ENCODE measurements around the gene FBXO27.
A peak's percentile ranks its signal among the peaks of the same experiment; 100 is the strongest.

FBXO27 gene

DNA sequence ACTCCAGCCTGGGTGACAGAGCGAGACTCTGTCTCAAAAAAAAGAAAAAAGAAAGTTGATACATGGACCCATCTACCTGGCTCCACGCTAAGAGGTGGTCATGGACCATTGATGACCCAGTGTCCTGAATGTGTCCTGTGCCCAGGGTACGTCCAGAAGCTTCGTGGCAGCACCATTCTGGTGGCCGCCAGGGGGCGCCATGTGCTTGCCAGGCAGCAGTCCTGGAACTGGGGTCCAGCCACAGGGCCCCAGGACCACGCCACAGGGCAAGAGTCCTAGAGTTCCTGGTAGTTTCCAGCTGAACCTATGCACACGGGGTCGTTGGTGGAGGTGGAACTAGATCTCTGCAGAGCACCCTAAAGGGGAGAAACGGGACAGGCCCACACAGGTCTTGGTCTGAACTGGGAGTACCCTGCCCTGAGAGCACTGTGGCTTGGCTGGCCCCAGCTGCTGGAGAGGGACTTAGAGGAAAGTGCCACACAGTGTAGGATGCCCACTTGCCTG lies 19.9 kb upstream of the FBXO27 start:
- no peak overlapping the region for H3K27ac ChIP-seq
- TF ChIP-seq POLR2AphosphoS5 (IDR thresholded peaks at IDR 0.05; ENCODE audit: borderline replicate concordance, low read depth, low read length) = no peak
- TF ChIP-seq FOXP2 (optimal IDR thresholded peaks at IDR 0.05; ENCODE audit: control extremely low read depth, extremely low read length, insufficient read depth) = no peak
- no peak for TF ChIP-seq EZH2 (IDR thresholded peaks at IDR 0.05)
- H3K9ac ChIP-seq (ENCODE audit: insufficient read length) = no peak overlapping the region
- H3K36me3 ChIP-seq (ENCODE audit: insufficient read depth, low read length) = no peaks in the 10 kb centered on the region
- no peak for DNase-seq (ENCODE audit: low read depth, low spot score)
- H3K9me3 ChIP-seq (ENCODE audit: low read depth, low read length) = no peaks in the 10 kb centered on the region
- no peak overlapping the region for H3K4me3 ChIP-seq

DNA sequence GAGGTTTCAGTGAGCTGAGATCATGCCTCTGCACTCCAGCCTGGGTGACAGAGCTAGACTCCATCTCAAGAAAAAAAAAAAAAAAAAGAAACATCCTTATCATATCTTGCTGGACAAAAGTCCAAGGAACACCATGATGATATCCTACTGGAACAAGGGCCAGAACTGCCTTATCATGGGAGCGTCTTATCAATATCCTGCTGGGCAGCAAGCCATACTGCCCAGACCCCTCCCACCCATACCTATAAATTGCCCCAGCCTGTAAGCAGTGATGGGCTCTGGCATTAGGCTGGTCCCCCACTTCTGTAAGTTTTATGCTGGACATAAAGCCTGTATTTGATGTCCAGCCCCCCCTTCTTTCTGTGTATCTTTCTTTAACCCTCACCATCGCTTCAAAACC lies 14.7 kb upstream of the FBXO27 start:
- Histone ChIP-seq H3K27ac (no peak overlapping the region), H3K9ac (ENCODE audit: insufficient read length) (no peak overlapping the region), H3K4me3 (no peak overlapping the region), H3K9me3 (ENCODE audit: low read depth, low read length) (no peaks in the 10 kb centered on the region), H3K36me3 (ENCODE audit: insufficient read depth, low read length) (no peaks in the 10 kb centered on the region)
- no peak for TF ChIP-seq EZH2 (IDR thresholded peaks at IDR 0.05)
- TF ChIP-seq FOXP2 (optimal IDR thresholded peaks at IDR 0.05; ENCODE audit: control extremely low read depth, extremely low read length, insufficient read depth) = no peak
- no peak for TF ChIP-seq POLR2AphosphoS5 (IDR thresholded peaks at IDR 0.05; ENCODE audit: borderline replicate concordance, low read depth, low read length)
- DNase-seq (ENCODE audit: low read depth, low spot score) = no peak

DNA sequence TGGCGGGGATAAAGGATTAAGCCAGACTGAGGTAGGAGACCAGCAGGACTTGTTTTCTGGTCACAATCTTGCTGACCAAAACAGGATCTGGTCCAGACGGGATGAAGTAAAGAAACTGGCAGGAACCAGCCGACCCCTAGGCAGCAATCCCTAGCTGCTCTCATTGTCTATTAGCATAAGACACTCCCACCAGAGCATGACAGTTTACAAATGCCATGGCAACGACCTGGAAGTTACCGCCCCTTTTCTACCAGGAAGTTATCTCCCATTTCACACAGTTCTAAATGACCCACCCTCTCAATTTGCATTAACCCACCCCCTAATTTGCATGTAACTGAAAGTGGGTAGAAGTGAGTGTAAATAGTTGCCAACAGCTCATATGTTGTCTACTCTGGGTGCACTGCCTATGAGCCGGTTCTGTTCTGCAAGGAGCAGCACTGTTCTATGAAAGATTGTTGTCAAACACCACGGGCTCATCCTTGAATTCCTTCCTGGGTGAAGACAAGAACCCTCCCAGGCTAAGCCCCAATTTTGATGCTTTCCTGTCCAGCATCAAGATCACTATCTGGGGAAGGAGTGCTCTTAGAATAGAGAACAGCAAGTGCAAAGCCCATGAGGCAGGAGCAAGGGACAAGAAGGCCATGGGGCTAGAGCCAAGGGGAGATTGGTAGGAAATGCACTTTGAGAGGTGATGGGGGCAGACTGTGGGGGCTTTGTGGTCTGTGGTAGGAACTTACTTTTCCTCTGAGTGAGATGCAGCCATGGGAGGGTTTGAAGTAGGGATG lies 13.9 kb upstream of the FBXO27 start:
- H3K36me3 ChIP-seq (ENCODE audit: insufficient read depth, low read length) = no peaks in the 10 kb centered on the region
- H3K27ac ChIP-seq = no peak overlapping the region
- H3K4me3 ChIP-seq = peak overlapping the region; percentile 53
- H3K9ac ChIP-seq (ENCODE audit: insufficient read length) = no peak overlapping the region
- TF ChIP-seq FOXP2 (optimal IDR thresholded peaks at IDR 0.05; ENCODE audit: control extremely low read depth, extremely low read length, insufficient read depth) (no peak), POLR2AphosphoS5 (IDR thresholded peaks at IDR 0.05; ENCODE audit: borderline replicate concordance, low read depth, low read length) (no peak), EZH2 (IDR thresholded peaks at IDR 0.05) (no peak)
- no peak for DNase-seq (ENCODE audit: low read depth, low spot score)
- no peaks in the 10 kb centered on the region for H3K9me3 ChIP-seq (ENCODE audit: low read depth, low read length)

DNA sequence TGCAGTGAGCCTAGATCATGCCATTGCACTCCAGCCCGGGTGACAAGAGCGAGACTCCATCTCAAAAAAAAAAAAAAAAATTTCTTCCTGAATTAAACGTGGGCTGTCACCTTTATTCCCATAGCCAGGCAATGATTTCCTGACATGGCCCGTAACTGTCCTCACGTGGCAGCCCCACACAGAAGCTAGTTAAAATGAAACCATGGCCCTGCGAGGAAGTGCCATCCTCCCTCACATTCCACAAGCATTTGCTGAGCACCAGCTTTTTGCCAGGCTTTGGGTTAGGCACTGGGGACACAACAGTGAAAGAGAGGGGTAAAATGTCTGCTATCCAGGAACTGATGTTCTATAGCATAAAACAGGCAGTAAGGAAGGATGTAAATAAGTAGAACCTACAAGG lies 13.2 kb upstream of the FBXO27 start:
- H3K36me3 ChIP-seq (ENCODE audit: insufficient read depth, low read length) = no peaks in the 10 kb centered on the region
- no peak overlapping the region for H3K27ac ChIP-seq

DNA sequence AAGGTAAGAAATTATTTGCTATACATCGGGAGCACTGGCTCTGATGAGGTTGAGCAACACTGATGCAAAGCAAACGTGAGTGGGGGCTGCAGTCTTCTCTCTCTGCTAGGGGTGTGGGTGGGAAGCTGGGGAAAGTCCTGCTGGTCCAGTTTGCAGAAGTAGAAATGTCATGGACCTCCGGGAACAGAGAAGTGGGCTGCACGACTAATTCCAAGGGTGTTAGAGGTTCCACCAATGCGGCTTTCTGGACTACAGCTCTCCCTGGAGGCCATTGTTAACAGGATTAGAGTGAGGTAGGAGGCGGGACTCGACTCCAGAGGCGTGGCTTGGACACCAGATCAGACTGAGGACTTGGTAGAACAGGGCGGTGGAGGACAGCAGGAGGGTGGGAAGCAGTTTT lies 5.7 kb upstream of the FBXO27 start:
- TF ChIP-seq FOXP2 (optimal IDR thresholded peaks at IDR 0.05; ENCODE audit: control extremely low read depth, extremely low read length, insufficient read depth) (no peak), POLR2AphosphoS5 (IDR thresholded peaks at IDR 0.05; ENCODE audit: borderline replicate concordance, low read depth, low read length) (no peak), EZH2 (IDR thresholded peaks at IDR 0.05) (no peak)
- Histone ChIP-seq H3K4me3 (peak overlapping the region; percentile 40), H3K9me3 (ENCODE audit: low read depth, low read length) (no peaks in the 10 kb centered on the region), H3K36me3 (ENCODE audit: insufficient read depth, low read length) (no peaks in the 10 kb centered on the region), H3K9ac (ENCODE audit: insufficient read length) (no peak overlapping the region), H3K27ac (no peak overlapping the region)
- no peak for DNase-seq (ENCODE audit: low read depth, low spot score)

More for the DNA sequence above, 13.2 kb upstream of the FBXO27 start:
- Histone ChIP-seq H3K4me3 (peak overlapping the region; percentile 53), H3K9me3 (ENCODE audit: low read depth, low read length) (no peaks in the 10 kb centered on the region), H3K9ac (ENCODE audit: insufficient read length) (no peak overlapping the region)
- TF ChIP-seq EZH2 (IDR thresholded peaks at IDR 0.05) (no peak), POLR2AphosphoS5 (IDR thresholded peaks at IDR 0.05; ENCODE audit: borderline replicate concordance, low read depth, low read length) (no peak), FOXP2 (optimal IDR thresholded peaks at IDR 0.05; ENCODE audit: control extremely low read depth, extremely low read length, insufficient read depth) (no peak)
- DNase-seq (ENCODE audit: low read depth, low spot score) = no peak

DNA sequence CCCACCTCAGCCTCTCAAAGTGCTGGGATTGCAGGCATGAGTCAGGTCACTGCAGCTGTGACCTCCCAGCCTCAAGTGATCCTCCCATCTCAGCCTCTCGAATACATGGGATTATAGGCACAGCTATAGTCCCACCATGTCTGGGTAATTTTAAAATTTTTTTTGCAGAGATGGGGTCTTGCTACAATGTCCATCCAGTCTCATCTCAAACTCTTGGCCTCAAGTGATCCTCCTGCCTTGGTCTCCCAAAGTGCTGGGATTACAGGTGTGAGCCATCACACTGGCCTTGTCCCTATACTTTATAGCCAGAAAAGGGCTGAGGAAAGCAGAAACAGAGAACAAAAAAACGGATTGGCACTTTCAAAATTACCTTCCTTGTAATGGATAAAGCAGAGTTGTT lies 4.8 kb upstream of the FBXO27 start:
- Histone ChIP-seq H3K36me3 (ENCODE audit: insufficient read depth, low read length) (no peaks in the 10 kb centered on the region), H3K27ac (no peak overlapping the region), H3K9ac (ENCODE audit: insufficient read length) (no peak overlapping the region), H3K9me3 (ENCODE audit: low read depth, low read length) (no peaks in the 10 kb centered on the region), H3K4me3 (no peak overlapping the region)
- no peak for DNase-seq (ENCODE audit: low read depth, low spot score)
- no peak for TF ChIP-seq POLR2AphosphoS5 (IDR thresholded peaks at IDR 0.05; ENCODE audit: borderline replicate concordance, low read depth, low read length)
- no peak for TF ChIP-seq EZH2 (IDR thresholded peaks at IDR 0.05)
- no peak for TF ChIP-seq FOXP2 (optimal IDR thresholded peaks at IDR 0.05; ENCODE audit: control extremely low read depth, extremely low read length, insufficient read depth)

DNA sequence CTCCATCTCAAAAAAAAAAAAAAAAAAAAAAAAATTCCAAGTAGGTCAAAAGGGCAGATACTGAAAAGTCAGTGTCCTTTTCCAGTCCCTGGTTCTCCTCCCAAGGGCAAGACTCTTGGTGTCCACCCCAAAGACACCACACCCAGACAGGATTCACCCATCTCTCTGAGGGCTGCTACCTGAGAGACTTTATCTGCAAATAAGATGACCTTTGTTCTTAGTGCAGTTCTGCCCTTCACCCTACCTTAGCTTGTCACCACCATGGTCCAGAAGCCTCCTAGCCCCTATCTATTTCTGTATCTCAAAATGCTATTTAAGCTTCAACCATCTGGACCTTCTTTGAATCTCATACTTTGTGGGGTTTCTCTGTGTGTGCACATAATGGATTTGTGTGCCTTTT lies 4.2 kb upstream of the FBXO27 start:
- no peak for TF ChIP-seq EZH2 (IDR thresholded peaks at IDR 0.05)
- TF ChIP-seq FOXP2 (optimal IDR thresholded peaks at IDR 0.05; ENCODE audit: control extremely low read depth, extremely low read length, insufficient read depth) = no peak
- TF ChIP-seq POLR2AphosphoS5 (IDR thresholded peaks at IDR 0.05; ENCODE audit: borderline replicate concordance, low read depth, low read length) = no peak
- no peak for DNase-seq (ENCODE audit: low read depth, low spot score)
- Histone ChIP-seq H3K9ac (ENCODE audit: insufficient read length) (no peak overlapping the region), H3K36me3 (ENCODE audit: insufficient read depth, low read length) (no peaks in the 10 kb centered on the region), H3K9me3 (ENCODE audit: low read depth, low read length) (no peaks in the 10 kb centered on the region), H3K4me3 (no peak overlapping the region), H3K27ac (no peak overlapping the region)

DNA sequence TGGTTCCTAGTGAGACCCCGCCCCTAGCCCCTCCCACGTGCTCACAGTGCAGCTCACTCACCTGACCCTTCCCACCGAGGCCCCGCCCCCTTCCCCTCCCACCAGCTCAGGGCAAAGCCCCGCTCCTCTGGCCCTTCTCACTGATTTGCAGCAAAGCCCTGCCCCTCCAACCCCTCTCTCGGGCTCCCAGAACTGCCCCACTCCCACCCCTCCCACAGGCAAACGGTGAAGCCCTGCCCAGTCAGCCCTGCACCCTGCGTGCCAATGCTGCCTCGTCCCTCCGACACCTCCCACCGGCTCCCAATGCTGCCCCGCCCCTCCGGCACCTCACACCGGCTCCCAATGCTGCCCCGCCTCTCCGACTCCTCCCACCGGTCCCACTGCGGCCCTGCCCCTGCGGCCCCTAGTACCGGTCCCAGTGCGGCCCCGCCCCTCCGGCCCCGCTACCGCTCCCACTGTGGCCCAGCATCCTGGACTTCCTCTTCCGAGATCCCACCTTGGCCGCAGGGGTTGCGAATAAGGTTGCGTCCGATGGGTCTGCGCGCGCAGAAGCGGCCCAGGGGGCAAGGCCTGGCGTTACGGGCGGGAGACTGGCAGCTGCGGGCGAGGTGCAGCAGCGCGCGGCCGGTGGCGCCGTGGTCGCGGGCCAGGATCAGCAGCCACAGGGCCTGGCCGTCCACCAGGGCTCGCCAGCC lies 834 bp downstream of the FBXO27 start:
- Histone ChIP-seq H3K36me3 (ENCODE audit: insufficient read depth, low read length) (no peaks in the 10 kb centered on the region), H3K9me3 (ENCODE audit: low read depth, low read length) (no peaks in the 10 kb centered on the region), H3K4me3 (peak overlapping the region; percentile 76), H3K9ac (ENCODE audit: insufficient read length) (no peak overlapping the region), H3K27ac (no peak overlapping the region)
- no peak for DNase-seq (ENCODE audit: low read depth, low spot score)
- TF ChIP-seq EZH2 (IDR thresholded peaks at IDR 0.05) = no peak
- TF ChIP-seq FOXP2 (optimal IDR thresholded peaks at IDR 0.05; ENCODE audit: control extremely low read depth, extremely low read length, insufficient read depth) = no peak
